ENCODE measurements around the gene RTP5. TPM values are rescaled to one million over a fixed set of nuclear protein-coding genes. Genes with fewer than 3 reads are reported as not detected.

RTP5 gene
- total and polyA plus RNA-seq, 2 of the 8 experiments (the other 6 are each of a cell fraction or from before 2014, with no cell fraction given): not detected

DNA sequence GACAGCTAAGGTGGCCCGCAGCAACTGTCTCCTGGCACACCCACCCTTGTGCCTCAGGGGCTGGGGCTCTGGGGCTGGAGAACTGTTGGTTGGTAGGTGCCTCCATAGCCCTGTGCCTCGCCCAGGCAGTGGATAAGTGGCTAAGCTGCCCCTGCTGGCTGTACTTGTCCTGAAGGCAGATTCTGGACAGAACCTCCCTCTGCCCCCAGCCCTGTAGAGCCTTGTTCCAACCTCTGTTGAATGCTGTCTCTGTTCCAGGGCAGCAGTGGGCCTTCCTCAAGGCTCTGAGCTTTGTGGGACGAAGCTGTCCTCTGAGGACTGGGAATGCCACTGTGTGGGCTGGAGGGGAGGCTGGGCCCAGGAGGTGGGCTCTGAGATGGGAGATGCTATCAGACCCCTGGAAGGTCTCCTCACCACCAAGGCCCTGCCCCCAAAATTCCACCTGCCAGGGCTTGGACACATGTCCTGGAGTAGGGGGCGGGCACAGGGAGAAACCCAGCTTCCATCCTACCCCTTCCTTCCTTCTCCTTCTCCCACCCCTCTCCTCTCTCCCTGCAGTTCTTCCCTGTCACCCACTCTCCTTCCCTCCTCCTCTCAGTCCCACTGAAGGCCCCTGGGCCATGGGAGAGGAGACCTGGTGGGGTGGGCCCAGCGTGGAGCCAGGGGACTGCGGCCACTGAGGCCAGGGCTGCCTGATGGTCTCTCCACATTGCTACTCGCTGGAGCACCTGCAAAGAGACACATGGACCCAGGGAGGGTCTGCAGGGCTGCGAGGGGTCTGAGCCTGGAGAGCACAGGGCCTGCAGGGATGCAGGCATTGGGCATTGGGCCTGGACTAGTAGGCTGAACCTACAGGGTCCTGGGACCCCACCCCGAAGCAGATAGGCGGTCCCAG lies 9.1 kb upstream of the RTP5 start:
- Histone ChIP-seq H3K23me2 (ENCODE audit: low read depth, low read length) (peaks cover 23% of the 10 kb centered on the region), H3K56ac (replicated peaks; ENCODE audit: insufficient read length, low read depth, low read length) (no peak overlapping the region), H3K9me3 (ENCODE audit: insufficient read depth in 2 of 2, low read depth in 1 of 2, low read length in 1 of 2) (no peaks in the 10 kb centered on the region), H3K4me1 (replicated peaks in 1 of 4; ENCODE audit: control insufficient read depth in 3 of 4, insufficient read depth in 4 of 4, low read length in 3 of 4) (peaks cover 0 to 22% (median 6%) of the 10 kb centered on the region in 4 experiments; a peak in 6 of 7 replicates), H3K4me3 (ENCODE audit: extremely low read depth in 1 of 4, insufficient read depth in 2 of 4, low read depth in 3 of 4, low read length in 4 of 4) (no peak overlapping the region), H3K79me2 (ENCODE audit: control insufficient read depth in 1 of 2, insufficient read depth in 2 of 2, low read length in 2 of 2) (no peaks in the 10 kb centered on the region), H2BK20ac (ENCODE audit: low read length) (no peak overlapping the region), H3K14ac (ENCODE audit: insufficient read length) (no peak overlapping the region), H2BK5ac (ENCODE audit: low read depth, low read length) (no peak overlapping the region), H4K8ac (ENCODE audit: extremely low read depth, insufficient read depth, low read length) (no peak overlapping the region), H4K5ac (ENCODE audit: insufficient read length, low read depth, low read length) (no peak overlapping the region), H3K36me3 (ENCODE audit: control insufficient read depth in 2 of 4, insufficient read depth in 4 of 4, low read length in 3 of 4) (no peaks in the 10 kb centered on the region; a peak in 2 of 8 replicates), H3K18ac (ENCODE audit: extremely low read depth, low read length) (no peak overlapping the region; the same call in 1 of the 2 replicates), H4K91ac (replicated peaks; ENCODE audit: insufficient read length, low read length) (no peak overlapping the region), H3K4me2 (ENCODE audit: insufficient read depth in 1 of 2, low read depth in 2 of 2, low read length in 2 of 2) (no peak overlapping the region), H4K20me1 (replicated peaks in 1 of 2; ENCODE audit: control insufficient read depth in 1 of 2, insufficient read depth in 2 of 2, low read length in 2 of 2) (peaks cover 0 to 14% of the 10 kb centered on the region in 2 experiments), H3K27me3 (replicated peaks in 1 of 4; ENCODE audit: control insufficient read depth in 3 of 4, extremely low read depth in 1 of 4, insufficient read depth in 3 of 4, low read length in 3 of 4) (peaks cover 0 to 12% (median 0%) of the 10 kb centered on the region in 4 experiments; a peak in 3 of 7 replicates), H3K27ac (ENCODE audit: low read depth, low read length) (no peak overlapping the region), H3K23ac (ENCODE audit: insufficient read length) (no peak overlapping the region), H3K79me1 (ENCODE audit: low read depth, low read length) (peaks cover 4% of the 10 kb centered on the region; the same call in 1 of the 2 replicates), H2BK120ac (replicated peaks; ENCODE audit: low read depth, low read length) (no peak overlapping the region), H2AK5ac (ENCODE audit: low read depth, low read length) (no peak overlapping the region), H3K9ac (replicated peaks in 1 of 4; ENCODE audit: extremely low read depth in 1 of 4, low read depth in 3 of 4, low read length in 3 of 4) (no peak overlapping the region), H2BK12ac (ENCODE audit: low read depth, low read length) (peak overlapping the region; percentile 68; the same call in 1 of the 2 replicates), H2BK15ac (ENCODE audit: low read length) (0 out of 2 replicates have a peak overlapping the region, but pooled peaks have one; percentile 67), H3K4ac (replicated peaks; ENCODE audit: insufficient read length, low read depth, low read length) (no peak overlapping the region), H2AFZ (ENCODE audit: low read length) (no peak overlapping the region)
- DNase-seq (ENCODE audit: low read depth in 1 of 2, low spot score in 2 of 2) (no peak), FAIRE-seq (no peak)
- POLR2A ChIA-PET (ENCODE audit: partially characterized antibody): interaction anchor here (1.3 to 1.4 kb wide), 2 partner anchors 8 to 15 kb away, joined by 5 to 6 read pairs; no protein-coding TSS in a partner anchor
- CTCF ChIA-PET (ENCODE audit: partially characterized antibody): interaction anchor here (1.4 to 1.7 kb wide), 3 partner anchors 8 to 129 kb away, joined by 3 to 6 read pairs (median 4); no protein-coding TSS in a partner anchor
- TF ChIP-seq GTF2F1 (IDR thresholded peaks at IDR 0.05; ENCODE audit: borderline replicate concordance, low read depth, low read length) (no peak), GABPA (IDR thresholded peaks at IDR 0.05; ENCODE audit: borderline replicate concordance, insufficient read depth, low read length) (no peak), EZH2 (IDR thresholded peaks at IDR 0.05; ENCODE audit: low read depth, low read length, severe bottlenecking) (no peak), EP300 (IDR thresholded peaks at IDR 0.05; ENCODE audit: borderline replicate concordance in 1 of 2, low read depth in 2 of 2, low read length in 2 of 2) (no peak), SUZ12 (IDR thresholded peaks at IDR 0.05; ENCODE audit: low read length) (no peak), JUN (IDR thresholded peaks at IDR 0.05; ENCODE audit: low read depth, low read length) (no peak), TBP (IDR thresholded peaks at IDR 0.05; ENCODE audit: low read depth, low read length) (no peak), SP1 (IDR thresholded peaks at IDR 0.05; ENCODE audit: low read depth, low read length) (no peak)
- TF ChIP-seq, protein P1, sequence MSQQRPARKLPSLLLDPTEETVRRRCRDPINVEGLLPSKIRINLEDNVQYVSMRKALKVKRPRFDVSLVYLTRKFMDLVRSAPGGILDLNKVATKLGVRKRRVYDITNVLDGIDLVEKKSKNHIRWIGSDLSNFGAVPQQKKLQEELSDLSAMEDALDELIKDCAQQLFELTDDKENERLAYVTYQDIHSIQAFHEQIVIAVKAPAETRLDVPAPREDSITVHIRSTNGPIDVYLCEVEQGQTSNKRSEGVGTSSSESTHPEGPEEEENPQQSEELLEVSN (IDR thresholded peaks at IDR 0.05): no peak
- WGBS, 2 experiments (ENCODE audit: extremely low coverage in 1 of 2, insufficient coverage in 1 of 2, insufficient read length in 1 of 2, insufficient replicate concordance in 2 of 2, low coverage in 1 of 2, low lambda C conversion rate in 2 of 2, missing lambda C conversion rate in 1 of 2): 89% methylated on average over 9 of the region's 10 CpGs; no CpG with 5 or more reads in 1 of the 2 experiments
